HuH-7 (cell line): ENCODE measurements around the gene RET.

ENCODE experiments used
- DNase-seq: peaks from one replicate; pipeline ENCODE4 v3.0.0; 2011; ENCODE audit warnings: low spot score

Gene RET

DNA sequence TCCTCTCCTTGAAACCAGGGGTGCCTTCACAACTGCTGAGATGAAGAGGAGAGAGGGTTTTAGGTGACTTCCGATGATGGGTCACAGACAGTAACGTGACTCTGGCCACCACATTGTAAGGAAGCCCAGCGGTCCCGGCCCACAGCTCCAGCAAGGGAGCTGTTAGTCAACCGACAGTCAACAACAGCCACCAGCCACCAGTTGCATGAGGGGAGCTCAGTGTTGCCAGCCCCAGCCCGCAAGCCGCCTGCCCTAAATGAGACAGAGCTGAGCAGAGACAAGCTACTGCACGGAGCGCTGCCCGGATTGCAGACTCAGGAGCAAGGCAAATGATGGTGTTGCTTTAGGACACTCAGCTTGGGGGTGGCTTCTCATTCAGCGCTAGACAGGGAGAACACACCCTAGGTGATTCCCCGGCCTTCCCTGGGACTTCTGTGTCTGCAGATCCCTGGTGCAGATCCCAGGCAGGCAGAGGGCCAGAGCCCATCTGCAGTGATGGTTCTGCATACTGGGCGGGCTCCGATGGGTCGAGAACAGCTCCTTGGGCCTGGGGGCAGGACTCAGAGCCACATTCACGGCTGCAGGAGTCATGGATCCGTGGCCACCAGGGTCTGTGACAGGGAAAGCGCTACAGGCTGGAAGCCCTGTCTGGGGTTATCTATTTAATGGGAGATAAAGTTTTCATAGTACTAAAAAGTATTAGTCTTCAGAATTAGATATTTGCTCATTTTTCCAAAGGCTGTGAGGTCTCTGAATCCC is 14.3 kb upstream of the RET start:
- DNase-seq = no peak

DNA sequence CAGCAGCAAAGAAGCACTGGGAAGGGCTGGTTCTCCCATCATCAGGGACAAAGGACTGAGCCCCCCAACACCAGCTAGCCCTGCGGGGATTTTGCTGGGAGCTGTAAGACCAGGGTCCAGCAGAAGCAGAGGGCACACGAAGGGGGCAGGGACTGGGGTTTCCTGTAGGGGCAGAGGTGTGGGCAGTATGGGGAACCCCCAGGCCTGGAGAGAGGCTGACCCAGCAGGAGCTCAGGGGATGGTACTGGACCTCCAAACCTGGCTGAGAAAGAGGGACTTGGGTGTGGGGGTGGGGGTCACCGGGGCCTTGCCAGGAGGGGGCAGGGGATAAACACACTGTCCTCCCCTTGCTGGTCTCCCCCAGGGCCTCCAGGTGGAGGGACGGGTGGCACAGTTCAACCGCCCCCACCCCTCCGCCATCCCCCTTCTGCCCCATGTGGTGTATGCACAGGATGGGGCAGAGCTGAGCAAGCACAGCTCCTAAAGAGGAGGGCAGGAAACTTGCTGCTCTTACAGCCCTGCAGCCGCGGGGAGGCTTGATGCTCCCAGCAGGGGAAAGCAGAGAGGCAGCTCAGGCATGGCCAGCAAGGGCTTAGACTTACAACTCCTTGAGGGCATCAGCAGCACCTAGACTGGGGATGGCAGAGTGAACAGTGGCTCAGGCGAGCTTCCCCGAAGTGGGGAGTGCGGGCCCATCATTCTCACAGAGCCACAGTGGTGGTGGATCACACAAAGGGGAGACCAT is 12.4 kb upstream of the RET start:
- no peak for DNase-seq

DNA sequence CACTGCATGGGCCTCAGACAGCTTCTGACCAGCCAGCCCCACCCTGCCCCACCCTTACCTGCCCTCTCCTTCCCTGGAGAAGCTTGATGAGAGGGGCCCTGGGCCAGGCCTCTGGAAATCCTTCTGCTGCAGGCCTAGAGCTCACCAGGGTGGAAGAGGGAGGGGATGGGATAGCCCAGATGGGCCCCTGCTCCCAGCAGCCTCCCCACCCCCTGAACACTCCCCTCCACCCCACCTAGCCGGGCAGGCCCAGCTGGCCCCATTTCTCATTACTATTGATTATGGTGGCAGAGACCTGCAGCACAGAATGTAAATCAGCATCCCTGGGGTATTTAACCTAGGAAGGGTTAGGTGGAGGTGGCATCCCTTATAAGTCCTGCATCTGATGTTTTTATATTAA is 11.6 kb upstream of the RET start:
- DNase-seq = no peak

DNA sequence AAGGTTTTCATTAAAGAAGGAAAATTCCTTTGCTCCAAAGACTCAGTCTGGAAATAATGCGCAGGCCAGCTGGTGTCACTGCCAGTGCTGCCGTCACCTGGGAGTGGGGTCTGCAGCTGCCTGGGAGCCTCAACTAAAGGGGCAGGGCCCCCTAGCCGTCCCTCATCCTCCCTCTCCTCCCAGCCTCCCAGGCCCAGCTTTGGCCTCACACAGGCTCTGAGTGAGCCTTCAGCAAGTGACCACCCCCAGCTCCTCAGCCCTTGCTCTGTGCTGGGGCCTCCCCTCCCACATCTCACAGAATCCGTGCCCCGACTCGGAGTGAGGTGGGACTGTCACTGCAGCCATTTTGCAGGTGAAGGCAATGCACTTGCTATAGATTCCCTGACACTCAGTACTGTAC is 11.1 kb upstream of the RET start:
- DNase-seq = no peak

DNA sequence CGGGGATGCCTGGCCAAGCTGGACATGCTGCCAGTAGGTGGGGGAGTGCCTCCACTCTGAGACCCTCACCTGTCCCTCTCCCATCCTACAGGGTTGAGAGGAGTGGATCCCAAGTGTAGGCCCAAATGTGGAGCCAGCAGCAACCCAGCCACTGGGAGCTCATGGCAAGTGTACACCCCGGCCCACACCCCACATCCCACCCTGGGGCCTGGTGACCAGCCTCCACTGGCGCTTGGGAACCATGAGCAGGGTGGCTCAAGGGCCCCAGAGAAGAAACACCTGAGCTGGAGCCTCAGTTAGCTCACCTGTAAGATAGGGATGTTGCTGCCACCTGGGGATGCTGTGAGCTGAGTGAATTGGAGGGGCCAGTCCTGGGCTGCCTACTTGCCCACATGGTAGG is 10.4 kb upstream of the RET start:
- no peak for DNase-seq

DNA sequence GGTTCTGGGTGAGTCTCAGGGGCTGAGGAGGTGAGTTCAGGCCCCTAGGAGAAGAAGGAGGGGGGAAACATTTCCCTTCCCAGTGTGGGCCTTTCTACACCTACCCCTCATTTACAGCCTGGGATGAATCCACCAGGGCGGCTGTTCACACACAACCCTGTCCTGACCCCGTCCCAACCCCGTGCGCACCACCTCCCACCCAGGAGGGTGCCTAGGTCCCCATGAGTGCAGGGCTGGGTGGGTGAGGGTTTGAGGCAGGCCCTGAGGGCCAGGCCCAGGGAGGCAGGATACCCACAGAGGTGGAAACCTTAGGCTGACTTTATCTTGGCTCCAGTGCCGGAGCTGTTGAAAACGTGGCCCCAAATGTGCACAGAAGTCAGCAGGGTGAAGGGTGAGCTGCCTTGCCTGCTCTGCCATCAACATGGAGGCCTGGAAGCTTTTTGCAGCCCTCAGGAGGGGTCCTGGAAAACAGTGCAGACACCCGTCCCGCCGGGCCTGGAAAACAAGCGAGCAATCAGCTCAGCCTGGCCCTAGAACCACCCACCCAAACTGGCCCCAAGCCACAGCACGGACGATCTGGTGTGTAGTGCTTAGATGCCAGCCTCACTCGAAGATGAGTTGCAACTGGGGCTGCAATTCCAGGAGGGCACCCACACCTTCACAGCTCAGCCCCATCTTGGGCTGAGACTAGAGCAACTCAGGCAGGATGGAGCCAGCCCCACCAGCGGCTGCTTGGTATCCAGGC is 9.3 kb upstream of the RET start:
- DNase-seq = no peak

DNA sequence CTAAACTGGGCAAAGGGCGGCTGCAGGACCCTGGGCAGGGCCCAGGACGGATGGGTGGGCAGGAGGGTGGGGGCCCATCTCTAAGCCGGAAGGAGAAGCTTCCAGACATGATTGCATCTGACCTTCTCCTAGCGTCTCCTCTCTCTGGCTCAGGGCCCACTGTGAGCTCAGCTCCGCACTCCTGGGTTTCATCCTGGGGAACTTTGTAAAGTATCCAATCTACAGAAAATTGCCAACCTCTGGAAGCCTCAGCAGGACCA is 8.8 kb upstream of the RET start:
- DNase-seq = no peak

DNA sequence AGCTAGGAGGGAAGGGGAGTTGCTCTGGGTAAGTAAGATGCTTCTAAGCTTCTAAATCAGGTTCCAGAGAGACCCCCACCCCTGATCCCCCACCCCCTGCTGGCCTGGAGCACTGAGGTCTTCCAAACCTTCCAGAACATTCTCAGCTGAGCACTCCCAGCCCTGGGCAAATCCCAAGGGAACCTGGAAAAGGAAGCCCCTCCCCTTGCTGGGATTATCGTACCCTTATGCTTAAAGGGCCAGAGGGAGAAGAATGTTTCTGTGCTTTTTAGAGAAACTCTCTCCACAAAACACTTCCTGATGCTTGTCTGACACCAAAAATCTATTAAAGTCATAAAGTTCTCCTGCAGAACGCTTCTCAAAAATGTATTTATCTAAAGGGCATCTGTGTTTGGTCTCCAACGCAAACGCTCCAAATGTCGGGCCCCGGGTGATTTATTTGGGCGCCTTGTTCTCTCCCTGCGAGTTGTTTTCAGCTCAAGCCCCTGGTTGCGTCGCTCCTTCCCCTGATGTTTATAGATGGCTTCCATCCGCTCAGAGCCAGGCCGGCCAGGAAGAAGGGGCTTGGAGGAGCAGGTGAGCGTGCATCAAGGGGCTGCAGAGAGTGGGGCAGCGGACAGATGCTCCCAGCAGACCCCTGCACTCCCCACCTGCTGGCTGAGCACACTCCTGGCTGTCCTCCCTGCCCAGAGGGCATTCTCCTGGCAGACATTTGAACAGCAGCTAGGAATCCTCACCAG is 8.2 kb upstream of the RET start:
- DNase-seq = no peak

DNA sequence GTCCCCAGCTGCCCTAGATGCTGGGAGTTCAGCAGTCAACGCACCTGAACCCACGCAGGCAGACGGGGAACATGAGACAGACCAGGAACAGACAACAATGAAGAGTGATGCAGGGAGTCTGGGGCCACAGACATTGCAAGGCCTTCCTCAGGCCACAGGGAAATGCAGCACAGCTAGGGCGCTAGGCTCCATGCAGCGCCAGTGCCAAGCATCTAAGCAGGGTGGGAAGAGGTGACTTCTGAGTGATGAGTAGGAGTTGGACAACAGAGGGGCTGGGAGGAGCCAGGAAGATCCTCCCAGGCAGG is 7.7 kb upstream of the RET start:
- DNase-seq = no peak

DNA sequence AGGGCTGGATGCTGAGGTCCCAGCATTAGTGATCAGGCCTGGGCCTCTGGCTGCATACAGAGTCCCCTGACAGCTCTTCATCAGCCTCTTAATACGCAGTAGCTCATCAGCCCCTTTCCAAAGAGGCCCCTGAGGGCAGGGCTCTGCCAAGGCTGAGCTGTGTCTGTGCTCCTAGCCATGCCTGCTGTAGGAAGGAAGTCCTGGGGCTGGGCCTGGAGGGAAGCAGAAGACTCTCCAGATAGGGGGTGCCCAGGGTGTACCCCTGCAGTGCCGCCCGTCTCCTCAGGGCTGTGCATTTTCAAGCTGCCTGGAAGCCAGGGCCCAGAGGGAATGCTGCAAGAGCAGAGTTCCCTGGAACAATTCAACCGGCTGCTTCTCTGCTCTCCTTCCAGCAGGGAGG is 7.3 kb upstream of the RET start:
- DNase-seq = no peak

DNA sequence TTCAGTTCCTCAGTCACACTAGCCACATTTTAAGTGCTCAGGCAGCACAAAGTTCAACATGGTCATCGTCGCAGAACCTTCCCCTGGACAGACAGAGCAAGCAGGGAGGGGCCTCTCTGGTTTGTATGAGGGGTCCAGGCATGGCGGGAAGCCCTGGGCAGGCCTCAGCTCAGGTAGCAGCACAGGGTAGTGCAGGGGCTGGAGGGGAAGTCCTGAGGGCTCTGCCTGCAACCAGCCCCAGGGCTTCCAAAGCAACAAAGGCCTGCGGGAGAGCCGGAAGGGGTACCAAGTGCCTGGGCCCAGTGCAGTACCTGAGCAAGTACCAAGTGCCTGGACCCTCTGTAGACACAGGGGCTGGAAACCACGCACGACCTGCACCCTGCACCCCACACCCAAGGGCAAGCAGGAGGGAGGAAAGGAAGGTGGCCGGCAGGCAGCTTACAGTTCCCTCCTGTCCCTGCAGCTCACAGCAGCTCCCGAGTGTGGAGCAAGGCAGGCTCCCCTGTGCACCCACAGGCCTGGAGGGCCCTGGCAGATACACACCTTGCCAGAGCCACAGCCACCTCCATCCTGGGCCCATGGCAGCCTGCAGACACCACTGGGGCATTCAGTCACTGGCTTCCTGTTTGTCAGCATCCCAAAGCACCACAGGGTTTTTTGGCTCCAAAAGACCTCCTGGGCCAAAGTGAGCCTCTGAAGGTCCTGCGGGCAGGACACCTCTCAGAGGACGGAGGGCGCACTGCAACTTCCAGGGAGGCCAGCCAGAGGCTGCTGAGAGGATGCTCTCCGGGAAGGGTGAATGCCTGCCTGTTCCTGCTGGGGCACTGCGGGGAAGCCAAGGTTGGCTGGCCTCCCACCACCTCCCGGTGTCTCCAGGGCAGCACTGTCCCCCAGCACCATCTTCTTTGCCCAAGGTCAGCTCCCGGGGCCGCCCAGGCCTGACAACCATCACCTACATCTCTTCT is 6.5 kb upstream of the RET start:
- DNase-seq = no peak

DNA sequence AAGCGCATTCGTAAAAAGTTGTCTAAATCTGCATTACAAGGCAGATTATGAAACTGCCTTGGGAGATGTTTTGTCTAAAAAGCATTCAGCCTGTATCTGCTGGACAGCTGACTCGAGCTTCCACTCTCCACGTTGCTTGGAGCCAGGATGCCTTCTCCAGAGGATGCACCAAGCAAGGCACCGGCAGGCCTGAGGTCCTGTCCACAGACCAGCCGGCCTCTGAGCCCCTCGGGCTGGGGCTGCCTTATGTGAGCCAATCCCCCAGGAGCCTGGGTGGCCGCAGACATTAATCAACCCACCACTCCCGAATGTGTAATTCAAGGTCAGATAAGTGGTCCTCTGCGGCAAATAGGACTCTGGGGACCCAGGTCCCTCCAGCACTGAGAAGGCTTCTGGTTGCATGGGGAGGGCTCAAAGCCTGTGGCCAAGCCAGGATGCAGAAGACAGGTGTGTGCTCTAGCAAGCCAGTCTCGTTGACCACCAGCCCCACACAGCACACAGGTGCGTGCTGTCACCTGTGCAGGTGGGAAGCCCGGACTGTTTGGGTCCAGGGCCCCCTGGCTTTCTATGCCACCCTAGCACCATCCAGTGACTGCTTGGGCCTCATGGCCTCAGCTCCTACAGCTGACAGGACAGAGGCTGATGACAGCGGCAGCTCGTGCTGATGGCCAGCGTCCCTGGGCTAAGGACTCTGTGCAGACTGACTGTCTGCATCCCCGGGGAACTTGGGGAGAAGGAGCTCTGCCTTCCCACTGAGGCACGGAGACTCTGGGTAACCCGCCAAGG is 4.8 kb upstream of the RET start:
- DNase-seq = no peak

DNA sequence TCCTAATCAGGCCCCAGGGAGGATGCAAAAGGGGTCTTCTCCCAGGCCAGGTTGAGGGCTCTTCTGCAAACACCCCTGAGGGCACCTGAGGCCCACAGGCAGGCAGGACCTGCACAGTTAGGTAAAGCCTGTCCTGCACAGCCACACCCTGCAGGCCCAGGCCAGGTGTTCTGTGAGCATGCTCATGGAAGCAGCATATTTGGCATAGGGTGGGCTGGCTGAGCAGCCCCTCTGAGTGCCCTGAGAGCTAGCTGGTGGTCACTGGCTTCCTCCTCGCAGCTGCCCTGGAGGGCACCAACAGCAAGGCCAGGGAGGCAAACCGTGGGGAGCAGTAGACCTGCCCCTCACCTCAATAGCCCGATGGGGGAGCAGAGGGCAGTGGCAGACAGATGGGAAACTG is 3.7 kb upstream of the RET start:
- no peak for DNase-seq

DNA sequence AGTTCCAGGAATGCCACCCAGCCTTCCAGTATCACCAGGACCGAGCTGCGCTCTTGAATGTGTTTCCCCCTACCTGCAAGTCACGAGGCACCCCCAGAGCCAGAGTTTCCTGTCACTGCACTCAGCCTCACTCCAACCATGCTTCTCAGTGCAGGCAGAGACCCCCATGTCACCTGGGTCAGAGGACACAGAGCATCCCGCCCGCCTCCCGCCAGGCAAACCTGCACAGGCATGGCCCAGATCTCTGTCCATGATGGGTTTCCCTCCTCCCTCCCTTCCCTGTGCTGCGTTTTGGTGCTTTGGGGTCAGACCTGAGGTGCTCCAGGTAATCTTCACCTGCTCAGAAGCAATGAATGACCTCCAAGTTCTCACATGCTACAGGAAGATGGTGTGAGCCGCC is 3.1 kb upstream of the RET start:
- no peak for DNase-seq

DNA sequence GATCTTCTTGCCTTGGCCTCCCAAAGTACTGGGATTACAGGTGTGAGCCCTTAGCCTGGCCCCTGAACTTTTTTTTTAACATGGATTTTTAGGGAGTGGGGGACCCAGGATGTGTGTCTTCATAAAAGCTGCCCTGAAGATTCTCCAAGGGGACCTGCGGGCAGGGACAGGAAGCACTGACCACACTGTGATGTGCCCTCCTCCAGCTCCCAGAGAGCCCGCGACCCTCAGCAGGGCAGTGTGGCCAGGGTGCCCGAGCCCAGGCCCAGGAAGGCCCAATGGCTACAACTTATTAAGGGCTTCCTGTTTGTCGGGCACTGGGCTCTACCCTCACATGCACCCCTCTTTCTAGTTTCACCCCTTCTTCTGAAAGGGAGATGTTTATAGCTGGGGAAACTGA is 2.5 kb upstream of the RET start:
- DNase-seq = no peak

DNA sequence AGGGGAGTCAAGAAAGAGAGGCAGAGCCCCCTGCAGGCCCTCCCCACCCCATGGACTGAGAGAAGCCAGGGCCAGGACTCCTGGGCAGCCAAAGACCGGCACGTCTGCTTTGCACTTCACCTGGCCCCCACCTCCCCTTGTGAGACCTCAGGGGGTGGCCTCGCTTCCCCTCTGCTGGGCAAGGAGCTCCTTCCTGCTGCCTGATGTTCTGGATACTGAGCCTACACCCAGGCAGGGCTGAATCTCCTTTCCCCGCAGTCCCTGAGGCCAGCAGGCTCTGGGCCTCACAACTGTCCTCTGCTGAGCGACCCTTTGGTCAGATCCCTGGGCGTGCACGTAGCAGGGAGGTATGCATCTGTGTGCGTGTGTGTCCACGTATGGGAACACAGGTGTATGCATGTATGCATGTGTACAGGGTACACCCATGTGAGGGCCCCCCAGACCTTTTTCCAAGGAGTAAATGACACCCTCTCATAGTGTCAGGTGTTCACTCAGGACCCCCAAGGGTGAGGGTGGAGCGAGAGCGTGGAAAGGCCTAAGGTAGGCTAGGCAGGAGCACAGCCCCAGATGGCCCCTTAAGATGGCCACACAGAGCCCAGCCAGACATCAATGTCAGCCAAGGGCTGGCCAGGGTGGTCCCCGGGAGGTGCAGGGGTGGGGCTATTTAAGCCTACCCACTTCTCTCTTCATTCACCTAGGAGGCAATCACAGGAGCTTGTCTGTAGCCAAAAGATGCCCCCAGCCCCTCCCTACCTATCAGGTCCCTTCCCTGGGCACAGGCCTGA is 1.9 kb upstream of the RET start:
- no peak for DNase-seq

DNA sequence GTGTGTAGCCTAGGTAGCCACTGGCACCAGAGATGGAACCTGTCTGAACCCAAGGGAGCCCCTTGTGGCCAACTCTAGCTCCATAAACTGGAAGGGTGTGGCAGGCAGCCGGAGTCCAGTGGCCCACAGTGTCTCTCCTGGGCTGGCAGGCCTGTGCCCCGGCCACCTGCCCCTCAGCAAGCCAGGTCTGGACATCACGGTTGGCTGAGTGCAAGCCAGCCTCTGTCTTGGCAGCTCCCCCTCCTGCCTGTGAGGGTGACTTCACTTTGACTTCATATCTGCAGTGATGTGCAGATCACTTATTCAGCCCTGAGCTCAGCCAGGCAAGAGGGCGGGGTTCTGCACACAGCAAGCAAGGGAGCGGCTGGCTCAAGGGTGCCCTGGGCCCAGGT is 1.3 kb upstream of the RET start:
- no peak for DNase-seq

DNA sequence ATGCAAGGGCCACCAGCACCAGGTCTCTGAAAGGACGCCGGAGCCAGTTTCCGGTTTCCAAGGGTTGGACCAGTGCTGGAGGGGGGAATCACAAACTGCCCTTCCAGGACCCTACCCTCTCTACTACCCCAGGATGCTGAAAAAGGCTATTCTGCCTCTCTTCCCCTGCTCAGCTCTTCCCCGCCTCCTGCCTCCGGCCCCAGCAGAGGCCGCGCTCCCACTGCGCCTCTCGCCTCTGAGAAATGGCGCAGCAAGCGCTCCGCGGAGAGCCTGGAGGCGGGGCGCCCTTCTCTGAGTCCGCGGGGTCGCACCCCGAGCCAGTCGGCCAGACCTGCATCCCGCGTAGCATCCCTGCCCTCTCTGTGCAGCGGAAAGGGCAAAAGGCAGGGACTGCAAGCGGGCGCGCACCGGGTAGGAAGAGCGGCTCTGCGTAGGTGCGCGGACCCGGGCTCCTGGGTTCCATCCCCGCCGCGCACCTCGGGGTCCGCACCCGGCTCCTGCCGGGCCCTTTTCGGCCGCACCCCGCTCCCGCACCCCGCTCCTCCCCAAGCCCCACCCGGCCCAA is 476 bp upstream of the RET start:
- DNase-seq = no peak

DNA sequence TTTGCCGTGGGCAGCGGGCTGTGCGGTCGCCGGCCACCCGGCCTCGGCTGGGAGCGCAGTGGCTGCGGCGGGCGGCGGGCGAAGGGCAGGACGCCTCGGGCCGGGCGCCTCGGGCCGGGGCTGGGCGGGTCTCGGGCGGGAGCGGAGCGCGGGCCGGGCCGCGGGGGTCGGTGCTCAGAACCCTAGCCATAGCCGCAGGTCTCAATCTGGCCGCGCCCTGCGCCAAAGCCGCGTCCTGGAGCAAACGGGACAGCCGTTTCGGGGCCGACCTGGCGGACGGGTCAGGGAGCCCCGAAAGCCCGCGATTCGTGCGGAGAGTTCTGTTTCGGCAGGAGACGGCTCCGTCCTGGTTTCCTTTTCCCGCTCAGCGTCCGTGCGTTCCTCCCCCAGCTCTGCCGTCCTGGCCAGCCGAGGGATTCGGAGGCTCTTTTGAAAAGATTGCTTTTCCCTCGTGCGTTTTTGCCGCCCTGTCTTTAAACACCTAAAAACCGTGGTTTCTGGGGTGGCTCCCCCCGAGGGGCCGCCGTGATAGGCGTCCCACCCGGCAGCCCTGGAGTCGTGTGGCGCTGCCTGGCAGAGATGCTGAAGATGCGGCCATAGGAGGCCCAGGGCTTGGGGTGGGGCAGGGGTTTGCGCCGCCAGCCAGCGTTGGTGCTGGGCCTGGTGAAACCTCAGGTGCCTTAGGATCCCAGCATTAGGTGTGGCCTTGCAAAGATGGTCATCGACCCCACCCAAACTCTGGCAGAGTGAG is 727 bp downstream of the RET start:
- no peak for DNase-seq
